OCI-LY3 (cell line): ENCODE results near the gene DUSP9.
"Not testable (repeated sequence)": the region's sequence is repeated elsewhere in the genome, so short reads cannot be mapped to it uniquely, and the experiment has no call there.

ENCODE experiments used
- H2AFZ ChIP-seq: fragments of 200-600, 300-600 bp; shearing (Covaris generic); 2 replicates; pipeline ENCODE4 v1.6.0; 2014; ENCODE audit warnings: antibody characterized with exemption, low read depth, low read length
- H3K27ac ChIP-seq: fragments of 200-600, 300-600 bp; sonication (generic); 2 replicates; pipeline ENCODE4 v1.5.1; 2014; ENCODE audit warnings: mild to moderate bottlenecking, low read length, moderate library complexity, mixed read lengths
- H3K27me3 ChIP-seq: fragments of 200-600, 300-600 bp; sonication (generic); 2 replicates; pipeline ENCODE4 v1.6.1; 2014; ENCODE audit warnings: low read depth, low read length, mixed read lengths
- H3K36me3 ChIP-seq: fragments of 200-600, 300-600 bp; sonication (generic); replicated peaks from 2 replicates; pipeline ENCODE3; 2014; ENCODE audit warnings: low read depth, low read length, mixed read lengths
- H3K4me1 ChIP-seq: fragments of 300-600, 200-600 bp; sonication (generic); 2 replicates; pipeline ENCODE4 v1.6.1; 2014; ENCODE audit warnings: low read length, mixed read lengths
- H3K4me2 ChIP-seq: fragments of 200-600, 300-600 bp; sonication (generic); 2 replicates; pipeline ENCODE4 v1.6.1; 2014; ENCODE audit warnings: low read length, mixed read lengths
- H3K4me3 ChIP-seq: fragments of 300-600, 200-600 bp; sonication (generic); 2 replicates; pipeline ENCODE4 v1.5.1; 2014; ENCODE audit warnings: antibody characterized with exemption, mild to moderate bottlenecking, low read length, moderate library complexity
- H3K79me2 ChIP-seq: fragments of 300-600, 200-600 bp; shearing (Covaris generic); 2 replicates; pipeline ENCODE4 v1.6.1; 2014; ENCODE audit warnings: mild to moderate bottlenecking, low read length, mixed read lengths
- H3K9ac ChIP-seq: fragments of 300-600, 200-600 bp; shearing (Covaris generic); 2 replicates; pipeline ENCODE4 v1.6.0; 2014; ENCODE audit warnings: mild to moderate bottlenecking, low read length, moderate library complexity
- H3K9me3 ChIP-seq: fragments of 200-600, 300-600 bp; shearing (Covaris generic); 2 replicates; pipeline ENCODE4 v1.6.1; 2014; ENCODE audit warnings: low read length, mixed read lengths; ENCODE audit not compliant: insufficient read depth
- H4K20me1 ChIP-seq: fragments of 200-600, 300-600 bp; sonication (generic); 2 replicates; pipeline ENCODE4 v1.6.1; 2016; ENCODE audit warnings: low read length, mixed read lengths; ENCODE audit not compliant: insufficient read depth
- CTCF ChIP-seq: fragments of 200-600, 300-600 bp; sonication (generic); IDR thresholded peaks from 2 replicates; pipeline ENCODE4 v1.5.1; 2014; ENCODE audit warnings: antibody characterized with exemption, low read length, low read depth
- EZH2phosphoT487 ChIP-seq: fragments of 200-600 bp; shearing (Covaris generic); IDR thresholded peaks from 2 replicates; pipeline ENCODE4 v1.6.1; 2018; ENCODE audit warnings: antibody characterized with exemption, mixed run types, low read depth

DUSP9 gene

GRCh38 chrX:153689654-153690465 lies 42.9 kb downstream of the DUSP9 start:
- Histone ChIP-seq H3K9me3 (no peaks in the 10 kb centered on the region), H3K79me2 (no peaks in the 10 kb centered on the region), H4K20me1 (no peaks in the 10 kb centered on the region), H3K36me3 (no peaks in the 10 kb centered on the region), H3K27me3 (no peaks in the 10 kb centered on the region), H3K9ac (no peak overlapping the region), H2AFZ (no peak overlapping the region), H3K27ac (no peak overlapping the region), H3K4me3 (no peak overlapping the region), H3K4me1 (no peaks in the 10 kb centered on the region), H3K4me2 (no peak overlapping the region)
- TF ChIP-seq EZH2phosphoT487 (no peak), CTCF (no peak)

GRCh38 chrX:153690466-153690865 lies 43.5 kb downstream of the DUSP9 start:
- H3K79me2 ChIP-seq = no peaks in the 10 kb centered on the region
- TF ChIP-seq CTCF (no peak), EZH2phosphoT487 (no peak)
- no peaks in the 10 kb centered on the region for H4K20me1 ChIP-seq
- no peak overlapping the region for H3K27ac ChIP-seq
- H2AFZ ChIP-seq = no peak overlapping the region
- no peaks in the 10 kb centered on the region for H3K4me1 ChIP-seq
- no peaks in the 10 kb centered on the region for H3K27me3 ChIP-seq
- no peak overlapping the region for H3K4me2 ChIP-seq
- no peaks in the 10 kb centered on the region for H3K9me3 ChIP-seq
- H3K4me3 ChIP-seq = no peak overlapping the region
- no peak overlapping the region for H3K9ac ChIP-seq
- H3K36me3 ChIP-seq = no peaks in the 10 kb centered on the region

- H3K4me2 ChIP-seq, H3K36me3 ChIP-seq, H3K9ac ChIP-seq, H3K27me3 ChIP-seq, H3K9me3 ChIP-seq, H4K20me1 ChIP-seq, H3K4me3 ChIP-seq, H3K27ac ChIP-seq, H2AFZ ChIP-seq, H3K4me1 ChIP-seq, H3K79me2 ChIP-seq: not testable (repeated sequence)
Measured at GRCh38 chrX:153691032-153691827, 44.2 kb downstream of the DUSP9 start.

GRCh38 chrX:153692003-153692402 lies 45.0 kb downstream of the DUSP9 start:
- H3K27me3 ChIP-seq = no peaks in the 10 kb centered on the region
- H3K4me1 ChIP-seq = no peaks in the 10 kb centered on the region
- no peak overlapping the region for H3K4me2 ChIP-seq
- no peak overlapping the region for H3K4me3 ChIP-seq
- no peak overlapping the region for H3K27ac ChIP-seq
- no peak overlapping the region for H2AFZ ChIP-seq
- TF ChIP-seq CTCF = no peak
- no peak for TF ChIP-seq EZH2phosphoT487
- no peaks in the 10 kb centered on the region for H3K36me3 ChIP-seq
- no peak overlapping the region for H3K9ac ChIP-seq
- no peaks in the 10 kb centered on the region for H3K79me2 ChIP-seq
- no peaks in the 10 kb centered on the region for H3K9me3 ChIP-seq
- no peaks in the 10 kb centered on the region for H4K20me1 ChIP-seq
